Hepatocyte (in vitro differentiated cells): ENCODE results near the gene SLC15A4. TPM values are rescaled to one million over a fixed set of nuclear protein-coding genes. Genes with fewer than 3 reads are reported as not detected.

Source experiments
- DNase-seq: peaks from one replicate; pipeline ENCODE4 v3.0.0-alpha.2; 2016; ENCODE audit warnings: low spot score
- H2AFZ ChIP-seq: fragments of 200-600 bp; sonication (generic); 2 replicates; pipeline ENCODE4 v1.6.0; 2016; ENCODE audit warnings: antibody characterized with exemption, mild to moderate bottlenecking
- H3K27ac ChIP-seq: fragments of 200-600 bp; sonication (generic); 2 replicates; pipeline ENCODE4 v1.5.1; 2016; ENCODE audit warnings: mild to moderate bottlenecking
- H3K27me3 ChIP-seq: fragments of 200-600 bp; sonication (generic); 2 replicates; pipeline ENCODE4 v1.6.1; 2016
- H3K36me3 ChIP-seq: fragments of 200-600 bp; sonication (generic); replicated peaks from 2 replicates; pipeline ENCODE4 v1.5.1; 2016; ENCODE audit warnings: low read depth; ENCODE audit not compliant: insufficient read depth
- H3K4me1 ChIP-seq: fragments of 200-600 bp; sonication (generic); 2 replicates; pipeline ENCODE4 v1.5.1; 2016; ENCODE audit warnings: mild to moderate bottlenecking, moderate library complexity; ENCODE audit not compliant: insufficient read depth
- H3K4me2 ChIP-seq: fragments of 200-600 bp; sonication (generic); 2 replicates; pipeline ENCODE4 v1.6.0; 2016
- H3K4me3 ChIP-seq: fragments of 200-600 bp; sonication (generic); 2 replicates; pipeline ENCODE4 v1.5.1; 2016; ENCODE audit warnings: mild to moderate bottlenecking
- H3K79me2 ChIP-seq: fragments of 200-600 bp; sonication (generic); 2 replicates; pipeline ENCODE4 v1.6.0; 2017; ENCODE audit warnings: mild to moderate bottlenecking
- H3K9me2 ChIP-seq: fragments of 200-600 bp; sonication (generic); replicated peaks from 2 replicates; pipeline ENCODE4 v1.6.0; 2017; ENCODE audit warnings: mild to moderate bottlenecking; ENCODE audit not compliant: insufficient read depth
- H3K9me3 ChIP-seq: fragments of 200-600 bp; sonication (generic); 2 replicates; pipeline ENCODE4 v1.5.1; 2016; ENCODE audit warnings: low read depth, mild to moderate bottlenecking
- H4K20me1 ChIP-seq: fragments of 200-600 bp; sonication (generic); 2 replicates; pipeline ENCODE4 v1.6.0; 2016; ENCODE audit warnings: mild to moderate bottlenecking; ENCODE audit not compliant: insufficient read depth, poor library complexity, severe bottlenecking
- CTCF ChIP-seq: fragments of 200-600 bp; sonication (generic); IDR thresholded peaks from 2 replicates; pipeline ENCODE4 v1.5.1; 2016; ENCODE audit warnings: antibody characterized with exemption, mild to moderate bottlenecking; ENCODE audit not compliant: poor library complexity
- EZH2 ChIP-seq: fragments of 200-600 bp; sonication (generic); IDR thresholded peaks from 2 replicates; pipeline ENCODE4 v1.6.1; 2016; ENCODE audit warnings: antibody characterized with exemption, mild to moderate bottlenecking, borderline replicate concordance
- EZH2phosphoT487 ChIP-seq: fragments of 200-600 bp; sonication (generic); IDR thresholded peaks from one replicate; pipeline ENCODE4 v1.6.1; 2018; ENCODE audit warnings: antibody characterized with exemption, mild to moderate bottlenecking, low read depth, moderate library complexity; ENCODE audit not compliant: unreplicated experiment, severe bottlenecking
- WGBS: methylation state at CpG from one replicate; pipeline ENCODE4 v1.1.6; 2016; ENCODE audit warnings: low lambda C conversion rate; ENCODE audit errors: missing lambda C conversion rate; 5-methylcytosine and 5-hydroxymethylcytosine counted together
- polyA plus RNA-seq: library from polyadenylated mRNA; unstranded; fragments of >200 nt; fragmentation: Nextera tagmentation; extraction: Ambion mirVana; gene quantifications from 2 replicates; pipeline ENCODE4 v1.2.1, GENCODE V29; 2016
- total RNA-seq: library from RNA; depleted of rRNA; stranded (reverse); fragments of >200 nt; gene quantifications from 2 replicates; pipeline ENCODE4 v1.2.3, GENCODE V29; 2014

SLC15A4 gene
- total and polyA plus RNA-seq, 2 experiments from 2014 or later = 33.6 to 48.5 TPM

- WGBS = 83% methylated on average over 8 of the region's 8 CpGs
Measured at GRCh38 chr12:128783129-128783574, 40.6 kb downstream of the SLC15A4 start.

GRCh38 chr12:128779901-128780300, 43.9 kb downstream of the SLC15A4 start:
- no peak overlapping the region for H3K27ac ChIP-seq
- H2AFZ ChIP-seq = no peak overlapping the region
- H3K4me1 ChIP-seq = no peaks in the 10 kb centered on the region
- no peak overlapping the region for H3K4me3 ChIP-seq
- no peaks in the 10 kb centered on the region for H3K9me2 ChIP-seq
- no peak overlapping the region for H3K4me2 ChIP-seq
- no peaks in the 10 kb centered on the region for H3K9me3 ChIP-seq
- no peaks in the 10 kb centered on the region for H3K79me2 ChIP-seq
- H3K27me3 ChIP-seq = no peaks in the 10 kb centered on the region
- no peak for DNase-seq
- no peaks in the 10 kb centered on the region for H3K36me3 ChIP-seq
- H4K20me1 ChIP-seq = no peaks in the 10 kb centered on the region
- no peak for TF ChIP-seq CTCF

More at GRCh38 chr12:128783129-128783574, 40.6 kb downstream of the SLC15A4 start:
- H3K9me3 ChIP-seq = no peaks in the 10 kb centered on the region
- H3K9me2 ChIP-seq = no peaks in the 10 kb centered on the region
- DNase-seq = no peak
- no peaks in the 10 kb centered on the region for H3K27me3 ChIP-seq
- no peak overlapping the region for H3K4me2 ChIP-seq
- no peaks in the 10 kb centered on the region for H3K36me3 ChIP-seq
- no peaks in the 10 kb centered on the region for H4K20me1 ChIP-seq
- no peak overlapping the region for H3K4me3 ChIP-seq
- TF ChIP-seq EZH2phosphoT487 (no peak), EZH2 (no peak), CTCF (no peak)
- H3K4me1 ChIP-seq = no peaks in the 10 kb centered on the region
- no peak overlapping the region for H3K27ac ChIP-seq
- H2AFZ ChIP-seq = no peak overlapping the region
- no peaks in the 10 kb centered on the region for H3K79me2 ChIP-seq

- WGBS = 91% methylated on average over 10 of the region's 10 CpGs
Measured at GRCh38 chr12:128772249-128772648, 51.5 kb downstream of the SLC15A4 start.

More at GRCh38 chr12:128772249-128772648, 51.5 kb downstream of the SLC15A4 start:
- no peaks in the 10 kb centered on the region for H3K9me3 ChIP-seq
- no peaks in the 10 kb centered on the region for H4K20me1 ChIP-seq
- no peaks in the 10 kb centered on the region for H3K79me2 ChIP-seq
- DNase-seq = no peak
- H3K4me1 ChIP-seq = no peaks in the 10 kb centered on the region
- no peak overlapping the region for H3K27ac ChIP-seq
- peaks cover 11% of the 10 kb centered on the region for H3K27me3 ChIP-seq
- no peak overlapping the region for H3K4me2 ChIP-seq
- H2AFZ ChIP-seq = no peak overlapping the region
- H3K9me2 ChIP-seq = no peaks in the 10 kb centered on the region
- H3K36me3 ChIP-seq = no peaks in the 10 kb centered on the region
- TF ChIP-seq CTCF = no peak
- TF ChIP-seq EZH2phosphoT487 = no peak
- no peak for TF ChIP-seq EZH2
- no peak overlapping the region for H3K4me3 ChIP-seq
